NCI-H82 treated with DMSO at 0.1 percent for 48 hours (cell line): ENCODE data around the gene YOD1.

ENCODE experiments used
- DNase-seq: peaks from one replicate; lab custom pipeline; 2025; ENCODE audit not compliant: unreplicated experiment; lab: John Stamatoyannopoulos, UW

Gene YOD1

DNA sequence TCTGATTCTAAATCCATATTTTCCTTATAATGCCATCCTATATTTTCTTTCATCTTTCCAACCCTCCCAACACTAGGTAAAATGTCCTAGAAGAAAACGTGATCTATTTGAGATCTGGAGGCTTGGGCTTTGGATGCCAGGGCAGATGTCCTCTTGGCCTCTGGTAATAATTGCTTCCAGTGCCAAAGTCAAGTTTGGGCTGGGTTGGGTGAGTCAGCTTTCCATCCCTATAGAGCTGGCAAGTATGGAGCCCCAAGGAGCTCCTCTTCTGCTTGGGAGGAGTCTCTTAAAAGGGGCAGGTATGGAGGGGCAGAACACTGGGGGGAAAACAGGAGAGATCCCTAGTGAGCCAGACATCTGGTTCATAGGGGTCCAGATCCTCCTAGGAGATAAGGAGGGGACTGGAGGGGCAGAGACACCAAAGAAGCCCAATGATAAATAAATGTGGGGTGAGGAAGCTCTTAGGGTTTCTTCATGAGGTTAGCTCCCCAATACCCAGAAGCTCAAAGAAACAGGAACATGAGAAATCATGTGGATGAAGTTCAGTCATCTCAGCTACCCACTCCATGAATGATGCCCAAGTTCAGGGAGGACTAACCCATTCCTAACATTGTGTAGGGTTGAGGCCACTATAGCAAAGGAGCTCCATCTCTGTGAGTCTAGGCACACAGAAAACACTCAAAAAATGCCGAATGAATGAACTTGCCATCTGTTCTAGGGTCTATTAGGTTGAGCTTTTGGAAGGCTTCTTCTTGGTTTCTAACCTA, 21.9 kb downstream of the YOD1 start:
- DNase-seq: no peak

DNA sequence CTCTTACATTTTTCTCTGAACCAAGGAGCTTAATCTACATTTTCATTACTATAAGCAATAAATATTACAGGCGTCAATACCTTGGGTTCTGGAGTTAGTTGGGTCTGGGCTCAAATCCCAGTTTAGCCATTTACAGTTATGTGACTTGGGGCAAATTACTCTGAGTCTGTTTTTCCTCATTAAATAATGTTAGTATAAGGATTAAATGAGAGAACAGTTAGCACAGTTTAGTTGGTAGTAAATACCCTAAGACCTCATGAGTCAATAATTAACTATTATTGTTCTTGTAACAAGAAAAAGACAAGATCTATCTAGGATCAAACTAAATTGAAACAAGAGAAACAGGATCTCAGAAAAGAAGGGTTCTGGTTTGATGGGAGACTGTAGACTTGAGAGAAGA, 23.1 kb downstream of the YOD1 start:
- DNase-seq: no peak

DNA sequence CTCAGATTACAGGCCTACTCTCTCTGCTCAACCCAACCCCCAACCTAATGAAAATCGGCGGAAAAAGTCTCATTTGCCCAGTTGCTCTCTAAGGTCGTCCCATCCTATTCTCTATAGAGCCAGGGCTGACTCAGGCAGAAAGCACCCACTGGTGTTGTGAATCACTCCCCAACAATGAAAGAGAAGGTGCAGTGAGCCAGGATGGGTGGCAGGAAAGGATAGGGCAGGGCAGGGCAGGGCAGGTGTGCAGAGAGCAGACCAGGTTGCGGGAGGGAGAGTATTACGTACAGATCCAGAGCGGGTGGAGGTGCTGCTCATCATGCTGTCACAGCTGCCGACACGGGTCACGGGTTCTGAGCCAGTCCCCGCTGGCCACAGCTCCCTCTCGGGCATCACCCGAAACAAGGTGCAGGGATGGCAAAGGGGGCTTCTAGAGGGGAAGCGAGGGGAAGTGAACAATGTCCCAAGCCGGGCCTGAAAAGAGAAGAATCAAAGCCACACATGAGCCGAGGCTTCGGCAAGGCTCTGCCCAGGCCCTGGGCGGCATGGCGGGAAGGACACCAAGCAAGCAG, 23.7 kb downstream of the YOD1 start:
- DNase-seq: no peak

DNA sequence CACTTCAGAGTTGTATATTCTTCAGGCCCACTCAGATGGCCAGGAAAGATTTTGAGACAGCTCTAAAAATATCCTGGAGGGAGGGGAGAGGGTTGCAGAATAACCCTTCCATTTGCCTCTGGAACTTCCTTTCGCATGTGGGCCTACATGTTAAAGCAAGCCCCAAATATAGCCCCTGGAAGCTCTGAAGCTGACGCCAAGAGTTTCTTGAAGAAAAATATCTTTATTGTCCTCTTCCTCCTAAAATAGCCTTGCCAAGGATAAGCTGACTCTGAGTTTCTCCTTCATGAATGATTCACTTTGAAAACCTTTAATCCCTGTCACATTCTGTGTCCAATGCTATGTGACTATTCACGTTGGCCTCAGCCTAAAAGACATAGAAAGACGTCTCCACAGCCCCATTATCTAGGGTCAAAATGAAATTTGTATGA, 24.9 kb downstream of the YOD1 start:
- no peak for DNase-seq

DNA sequence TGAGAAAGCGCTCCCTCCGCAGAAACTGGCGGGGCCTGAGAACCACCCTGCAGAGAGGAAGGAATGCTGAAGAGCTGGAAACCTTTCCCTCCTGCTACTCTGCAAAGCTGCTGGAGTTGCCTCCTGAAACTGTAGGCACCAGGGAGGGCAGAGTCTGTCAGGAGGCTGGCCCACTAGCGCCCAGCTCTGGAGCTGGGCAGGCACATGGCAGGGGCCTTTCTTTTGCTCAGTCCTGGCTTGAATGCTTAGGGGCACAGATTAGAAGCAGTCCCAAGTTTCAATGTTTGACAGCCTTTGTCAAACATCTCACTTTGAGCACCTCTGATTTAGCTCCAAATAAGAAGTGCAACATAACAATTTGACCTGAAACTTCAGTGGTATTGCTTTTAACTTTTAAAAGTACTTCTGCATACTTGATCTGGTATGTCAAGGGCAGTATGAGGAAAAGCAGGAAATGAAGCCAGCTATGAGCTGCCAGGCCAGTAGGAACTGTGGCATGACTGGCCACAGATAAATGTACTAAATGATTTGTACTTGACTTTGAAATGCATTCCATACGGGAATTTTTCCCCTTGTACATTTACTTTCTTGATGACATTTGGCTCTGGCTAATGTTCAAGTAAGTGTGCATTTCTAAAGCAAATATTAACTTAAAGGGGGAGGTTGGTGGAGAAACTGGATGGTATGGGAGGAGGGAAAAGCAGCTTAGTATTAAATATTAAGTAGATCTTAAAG, 25.7 kb downstream of the YOD1 start:
- DNase-seq: no peak

DNA sequence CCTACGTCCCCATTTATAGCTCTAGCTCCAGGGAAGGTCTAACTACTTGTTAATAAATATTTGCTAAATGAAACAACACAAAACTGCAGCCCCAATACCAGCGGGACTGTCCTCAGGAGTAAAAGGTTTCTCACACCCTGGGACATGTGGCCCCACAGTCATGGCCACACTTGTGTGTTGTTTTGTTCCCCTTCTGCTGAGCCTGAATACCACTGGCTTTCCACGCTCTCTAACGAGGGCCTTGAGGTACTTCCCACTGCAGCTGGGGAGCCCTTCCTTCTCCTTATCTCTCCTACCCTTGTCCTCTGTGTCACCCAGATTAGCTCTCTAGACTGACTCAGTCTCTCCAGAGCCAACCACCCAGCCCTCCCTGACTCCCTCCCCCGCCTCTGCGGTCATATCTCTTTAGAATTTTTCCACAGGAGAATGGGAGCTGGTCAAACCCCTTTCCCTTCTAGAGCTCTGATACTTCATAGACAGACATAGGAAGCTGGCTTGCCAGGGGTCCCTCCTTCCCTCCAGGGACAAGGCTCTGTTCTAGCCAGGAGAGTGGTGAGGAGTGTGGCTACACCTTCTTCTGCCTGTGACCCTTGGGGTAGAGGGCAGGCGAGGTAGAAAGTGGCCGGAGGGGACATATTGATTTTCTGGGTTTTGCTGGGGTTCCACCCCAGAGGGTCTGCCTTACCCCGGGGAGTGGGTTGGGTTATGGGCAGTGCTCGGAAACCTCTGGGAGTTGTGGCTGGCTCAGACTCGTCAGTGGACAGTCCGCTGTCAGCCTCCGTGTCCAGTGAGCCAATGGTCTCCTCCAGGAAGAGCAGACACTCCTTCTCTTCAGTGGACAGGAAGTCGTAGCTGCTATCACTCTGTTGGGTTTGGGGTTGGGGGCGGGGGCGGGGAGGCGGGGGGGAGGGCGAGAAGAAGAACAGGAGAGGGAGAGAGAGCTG, 26.5 kb downstream of the YOD1 start:
- DNase-seq: no peak

DNA sequence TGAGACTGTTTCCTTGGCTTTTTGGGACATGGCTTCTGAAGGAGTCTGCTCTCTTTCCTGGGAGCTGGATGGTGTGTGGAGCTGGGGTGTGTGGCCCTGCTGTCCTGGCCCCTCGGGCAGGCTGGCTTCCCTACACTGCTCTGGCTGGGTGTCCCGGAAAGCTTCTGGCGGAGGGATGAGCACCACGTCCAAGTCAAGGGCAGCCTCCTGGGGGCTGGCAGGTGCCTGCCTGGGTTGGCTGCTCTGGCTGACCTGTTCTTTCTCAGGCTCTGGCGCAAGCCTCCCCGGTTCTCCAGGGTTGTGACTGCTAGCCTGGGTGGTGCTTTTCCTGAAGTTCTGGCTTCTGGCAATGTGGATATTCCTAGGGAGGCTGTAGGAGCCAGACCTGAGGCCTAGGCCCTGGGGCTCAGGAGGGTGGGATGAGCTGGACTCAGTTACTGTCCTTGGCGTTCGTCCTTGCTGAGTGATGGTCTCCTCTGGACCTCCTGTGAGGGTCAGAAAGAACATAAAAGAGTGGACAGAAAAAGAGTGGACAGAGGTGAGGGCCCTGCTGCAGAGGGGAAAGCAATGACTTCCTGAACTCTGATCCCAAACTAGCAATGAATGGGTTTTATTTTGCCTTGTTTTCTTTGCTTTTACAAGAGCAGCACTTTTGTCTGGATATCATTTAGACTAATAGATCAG, 27.9 kb downstream of the YOD1 start:
- DNase-seq: no peak

DNA sequence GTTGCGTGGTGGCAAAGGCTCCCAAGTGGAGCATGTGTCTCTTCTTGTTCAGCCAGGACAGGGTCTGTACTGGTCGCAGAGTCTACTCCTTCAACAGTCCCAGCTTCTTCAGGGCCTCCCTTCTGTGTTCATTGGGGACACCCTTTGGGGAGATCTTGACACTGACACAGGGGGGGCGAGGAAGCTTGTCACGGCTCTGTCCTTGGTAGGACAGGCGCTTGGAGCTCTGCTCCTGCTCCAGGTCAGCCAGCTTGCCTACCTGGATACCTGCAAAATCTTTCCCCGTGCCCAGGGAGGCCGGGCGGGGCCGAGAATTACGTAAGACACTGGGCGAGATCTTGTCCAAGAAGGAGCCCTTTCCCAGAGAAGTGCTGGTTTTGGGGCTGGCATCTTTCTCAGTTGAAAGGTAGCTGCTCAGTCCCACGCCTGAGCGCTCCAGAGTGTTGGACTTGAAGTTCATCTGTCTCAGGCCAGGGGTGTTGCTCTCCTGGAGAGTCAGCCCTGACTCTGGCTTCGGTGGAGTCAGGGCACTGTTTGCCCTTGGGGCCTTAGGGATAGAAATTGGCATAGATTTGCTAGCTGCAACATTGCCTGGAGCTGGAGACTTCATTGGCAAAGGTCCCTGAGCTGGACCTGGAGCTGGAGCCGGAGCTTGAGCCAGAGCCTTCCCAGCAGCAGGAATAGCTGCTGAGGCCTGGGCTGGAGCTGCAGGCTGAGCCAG, 29.0 kb downstream of the YOD1 start:
- DNase-seq: no peak

DNA sequence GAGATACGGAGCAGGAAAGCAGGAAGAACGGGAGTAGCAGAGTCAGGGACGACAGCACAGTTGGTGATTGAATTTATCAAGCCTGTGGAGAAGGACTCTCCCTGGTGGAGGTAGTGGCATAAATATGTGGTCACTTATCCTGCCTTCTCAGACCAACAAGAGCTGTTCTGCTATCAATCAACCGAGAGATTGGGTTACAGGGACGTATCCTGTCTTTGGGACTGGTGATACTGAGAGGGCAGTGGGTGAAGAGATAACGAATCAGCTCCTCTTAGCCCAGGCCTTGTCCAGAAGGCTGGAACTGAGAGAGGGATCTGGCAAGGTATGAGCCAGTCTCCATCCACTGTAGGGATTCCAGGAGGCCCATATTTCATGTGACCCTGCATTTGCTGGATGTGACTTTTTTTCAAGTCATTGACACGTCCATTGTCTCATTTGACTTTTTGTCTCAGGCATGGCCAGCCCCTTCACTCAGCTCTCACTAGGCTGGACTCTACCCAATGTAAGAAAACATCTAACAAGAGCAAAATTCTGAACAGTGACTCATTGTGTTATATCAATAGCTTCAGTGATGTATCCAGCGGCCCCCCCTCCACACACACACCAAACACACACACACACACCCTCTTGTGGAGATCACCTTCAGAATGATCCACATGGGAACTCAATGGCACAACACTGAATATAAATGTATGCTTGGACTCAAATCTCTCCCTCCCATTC, 29.7 kb downstream of the YOD1 start:
- no peak for DNase-seq

DNA sequence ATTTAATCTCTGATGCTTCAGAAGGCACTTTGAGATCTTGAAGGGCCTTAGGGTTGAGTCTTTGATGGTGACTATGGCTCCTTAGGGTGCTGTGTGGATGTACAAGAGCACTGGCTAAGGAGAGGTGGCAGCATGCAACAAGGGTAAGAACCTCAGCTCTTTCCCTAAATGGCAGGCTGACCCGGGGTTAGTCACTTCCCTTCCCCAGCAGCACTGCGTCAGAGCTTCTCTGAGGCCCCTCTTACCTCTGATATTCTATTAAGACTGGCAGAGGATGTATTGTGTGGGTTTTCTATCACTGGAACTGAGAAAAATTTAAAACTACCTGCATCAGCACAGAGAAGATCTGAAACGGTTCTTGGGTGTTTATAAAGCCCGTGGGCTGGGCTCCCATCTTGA, 30.3 kb downstream of the YOD1 start:
- DNase-seq: no peak

DNA sequence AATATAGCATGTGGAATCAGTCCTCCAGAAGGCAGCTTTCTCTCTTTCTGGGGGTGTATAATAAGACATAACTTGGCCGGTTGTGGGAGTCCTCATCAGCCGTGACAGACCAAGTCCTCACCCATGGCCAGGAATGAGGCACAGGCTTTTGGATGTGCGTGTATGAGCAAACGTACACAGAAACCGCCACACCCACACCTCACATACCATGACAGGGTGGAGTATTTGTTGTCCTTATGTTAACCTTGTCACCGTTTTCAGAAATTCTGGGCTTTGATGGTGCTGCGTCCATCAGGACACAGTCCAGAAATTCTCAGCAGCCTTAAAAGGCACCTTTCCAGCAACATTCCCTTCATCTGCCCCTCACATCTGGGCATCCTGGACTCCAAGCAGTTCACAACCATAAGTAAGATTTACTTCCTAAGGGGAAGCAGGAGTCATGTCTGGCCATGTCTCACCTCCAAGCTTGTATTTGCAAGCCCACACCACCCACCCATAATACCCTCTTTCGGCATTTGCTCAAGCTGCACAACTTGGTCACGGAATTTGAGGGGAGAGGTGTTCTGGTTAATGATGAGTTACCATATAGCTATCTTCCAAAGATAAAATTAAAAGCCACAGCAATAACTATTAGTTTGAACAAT, 30.8 kb downstream of the YOD1 start:
- DNase-seq: no peak

DNA sequence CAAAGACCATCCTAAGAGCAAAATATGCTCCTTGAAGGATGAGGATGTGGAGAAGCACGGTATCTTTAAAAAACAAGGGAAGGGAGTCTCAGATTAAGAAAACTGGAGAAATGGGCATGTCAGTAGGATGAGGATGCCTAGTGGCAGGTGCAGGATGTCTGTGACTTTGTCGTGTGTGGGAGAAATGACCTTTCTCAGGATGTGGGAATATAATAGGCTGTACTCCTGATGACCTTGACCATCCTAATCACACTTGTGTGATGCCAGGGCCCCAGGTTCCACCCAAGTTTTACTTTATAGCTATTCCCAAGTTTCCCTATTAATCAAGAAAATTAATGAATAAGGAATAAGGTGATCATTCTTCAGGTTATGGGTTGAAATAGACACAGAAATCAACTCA, 31.3 kb downstream of the YOD1 start:
- no peak for DNase-seq

DNA sequence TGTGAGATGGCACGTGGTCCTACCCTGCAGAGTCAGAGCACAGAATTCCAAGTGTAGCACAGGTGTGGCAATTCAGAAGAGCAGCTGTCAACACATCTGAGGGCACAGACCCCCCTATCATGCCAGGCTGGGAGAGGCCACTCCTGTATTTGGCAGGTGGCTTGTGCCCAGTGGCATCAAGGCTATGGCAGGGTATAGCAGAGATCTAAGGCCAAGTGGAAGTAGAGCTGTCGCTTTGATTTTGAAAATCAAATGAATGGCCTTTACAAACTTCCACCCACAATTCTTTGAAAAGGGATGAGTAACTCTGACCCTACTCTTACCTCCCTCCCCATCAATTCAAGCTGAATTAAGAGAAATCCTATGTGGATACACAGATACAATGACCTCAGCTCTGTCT, 31.8 kb downstream of the YOD1 start:
- no peak for DNase-seq

DNA sequence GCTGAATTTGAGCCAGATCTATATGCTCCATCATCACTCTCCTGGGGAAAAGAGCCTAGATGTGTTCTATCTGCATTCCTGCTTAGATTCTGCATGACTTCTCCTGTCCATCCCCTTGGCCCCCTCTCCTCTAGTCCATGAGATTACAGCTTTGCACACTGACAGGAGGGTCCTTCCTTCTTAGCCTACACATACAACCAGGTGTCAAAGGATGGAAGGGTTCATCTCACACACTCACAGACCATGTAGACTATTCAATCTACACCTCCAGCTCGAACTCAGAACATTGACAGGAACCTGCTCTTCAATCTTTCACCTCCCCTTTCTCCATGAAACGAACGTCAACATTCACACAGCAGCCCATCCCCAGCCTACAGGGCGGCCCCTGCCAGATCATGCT, 32.3 kb downstream of the YOD1 start:
- no peak for DNase-seq

DNA sequence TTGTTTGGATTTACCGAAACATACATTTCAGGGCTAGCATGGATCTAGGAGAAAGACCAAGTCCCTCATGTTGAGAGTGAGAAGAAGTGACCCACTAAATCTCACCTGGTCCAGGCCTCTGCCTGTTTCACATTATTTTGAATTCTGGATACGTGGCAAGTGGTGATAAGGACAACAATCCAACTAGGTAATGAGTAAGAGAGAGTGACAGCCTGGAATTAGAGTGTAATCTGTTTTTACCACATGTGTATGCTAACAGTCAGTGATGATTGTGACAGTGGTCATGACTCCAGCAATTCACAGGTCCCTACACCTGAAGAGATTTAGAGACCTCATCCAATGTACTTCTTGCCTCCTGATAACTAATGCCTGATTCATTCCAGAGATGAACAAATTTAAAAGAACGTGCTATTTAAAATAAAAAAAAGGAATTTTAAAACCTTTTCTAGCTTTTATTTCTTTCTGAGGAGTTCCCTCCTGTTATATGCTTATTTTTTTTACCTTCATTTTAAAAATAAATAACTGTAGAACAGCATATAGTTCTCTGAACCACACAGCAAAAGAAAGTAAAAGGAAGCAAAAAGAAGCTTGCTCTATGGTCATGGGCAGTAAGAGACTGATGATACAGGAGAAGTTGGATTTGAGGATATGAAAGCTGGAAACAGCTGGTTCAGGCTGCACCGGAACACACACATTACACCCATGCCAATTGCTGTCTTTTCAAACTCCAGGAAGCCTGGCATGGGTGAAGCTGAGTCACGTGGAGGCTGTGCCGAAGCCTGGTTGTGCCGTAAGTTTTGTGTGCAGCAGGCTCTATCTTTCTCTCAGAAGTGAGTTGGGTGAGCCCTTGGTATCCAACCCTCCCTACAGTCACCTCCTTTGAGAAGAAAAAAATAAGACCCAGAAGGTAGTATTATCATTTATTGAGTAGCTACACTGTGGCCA, 33.1 kb downstream of the YOD1 start:
- no peak for DNase-seq

DNA sequence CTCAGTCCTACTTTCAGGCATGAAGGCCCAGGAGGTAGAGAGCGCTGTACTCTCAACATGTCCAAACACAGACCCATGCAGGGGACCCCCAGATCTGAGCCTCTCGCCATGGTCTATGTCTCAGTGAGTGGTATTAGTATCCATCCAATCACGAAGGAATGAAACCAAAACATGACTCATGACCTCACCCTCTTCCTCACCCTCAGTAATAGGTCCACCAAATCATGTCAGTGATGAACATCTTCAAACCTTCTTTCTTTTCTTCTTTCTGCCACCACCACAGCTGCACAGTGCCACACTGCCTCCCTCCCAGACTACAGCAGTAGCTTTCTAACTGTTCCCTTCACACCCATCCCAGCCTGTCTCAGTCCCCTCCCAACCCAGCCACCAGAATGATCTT, 35.2 kb downstream of the YOD1 start:
- no peak for DNase-seq

DNA sequence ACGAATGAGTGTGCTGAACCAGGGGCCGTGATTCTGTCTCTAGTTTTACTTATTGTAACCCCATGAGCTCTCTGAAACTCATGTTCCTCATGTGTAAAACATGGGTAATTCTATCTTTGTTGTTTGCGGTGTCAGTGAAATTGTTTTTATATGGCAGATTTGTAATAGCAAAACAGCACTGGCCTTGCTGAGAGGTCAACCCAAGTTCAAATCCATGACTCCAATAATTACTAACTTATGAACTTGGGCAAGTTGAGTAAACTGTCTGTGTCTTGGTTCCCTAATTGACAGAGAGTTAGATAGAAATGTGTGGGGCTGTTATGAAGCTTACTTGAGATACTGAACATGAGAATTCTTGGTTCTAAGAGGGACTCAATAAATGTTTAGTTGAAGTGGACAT, 36.3 kb downstream of the YOD1 start:
- DNase-seq: no peak
